Activated CD8-positive, alpha-beta memory T cell treated with anti-CD3 and anti-CD28 coated beads for 24 hours (primary cell): Measurements from ENCODE around the gene TRIM4.
"Not testable (repeated sequence)": the region's sequence is repeated elsewhere in the genome, so short reads cannot be mapped to it uniquely, and the experiment has no call there.

ENCODE experiments used
- DNase-seq: peaks from one replicate; pipeline ENCODE4 v3.0.0-alpha.2; 2020

TRIM4 gene, protein sequence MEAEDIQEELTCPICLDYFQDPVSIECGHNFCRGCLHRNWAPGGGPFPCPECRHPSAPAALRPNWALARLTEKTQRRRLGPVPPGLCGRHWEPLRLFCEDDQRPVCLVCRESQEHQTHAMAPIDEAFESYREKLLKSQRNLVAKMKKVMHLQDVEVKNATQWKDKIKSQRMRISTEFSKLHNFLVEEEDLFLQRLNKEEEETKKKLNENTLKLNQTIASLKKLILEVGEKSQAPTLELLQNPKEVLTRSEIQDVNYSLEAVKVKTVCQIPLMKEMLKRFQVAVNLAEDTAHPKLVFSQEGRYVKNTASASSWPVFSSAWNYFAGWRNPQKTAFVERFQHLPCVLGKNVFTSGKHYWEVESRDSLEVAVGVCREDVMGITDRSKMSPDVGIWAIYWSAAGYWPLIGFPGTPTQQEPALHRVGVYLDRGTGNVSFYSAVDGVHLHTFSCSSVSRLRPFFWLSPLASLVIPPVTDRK

DNA sequence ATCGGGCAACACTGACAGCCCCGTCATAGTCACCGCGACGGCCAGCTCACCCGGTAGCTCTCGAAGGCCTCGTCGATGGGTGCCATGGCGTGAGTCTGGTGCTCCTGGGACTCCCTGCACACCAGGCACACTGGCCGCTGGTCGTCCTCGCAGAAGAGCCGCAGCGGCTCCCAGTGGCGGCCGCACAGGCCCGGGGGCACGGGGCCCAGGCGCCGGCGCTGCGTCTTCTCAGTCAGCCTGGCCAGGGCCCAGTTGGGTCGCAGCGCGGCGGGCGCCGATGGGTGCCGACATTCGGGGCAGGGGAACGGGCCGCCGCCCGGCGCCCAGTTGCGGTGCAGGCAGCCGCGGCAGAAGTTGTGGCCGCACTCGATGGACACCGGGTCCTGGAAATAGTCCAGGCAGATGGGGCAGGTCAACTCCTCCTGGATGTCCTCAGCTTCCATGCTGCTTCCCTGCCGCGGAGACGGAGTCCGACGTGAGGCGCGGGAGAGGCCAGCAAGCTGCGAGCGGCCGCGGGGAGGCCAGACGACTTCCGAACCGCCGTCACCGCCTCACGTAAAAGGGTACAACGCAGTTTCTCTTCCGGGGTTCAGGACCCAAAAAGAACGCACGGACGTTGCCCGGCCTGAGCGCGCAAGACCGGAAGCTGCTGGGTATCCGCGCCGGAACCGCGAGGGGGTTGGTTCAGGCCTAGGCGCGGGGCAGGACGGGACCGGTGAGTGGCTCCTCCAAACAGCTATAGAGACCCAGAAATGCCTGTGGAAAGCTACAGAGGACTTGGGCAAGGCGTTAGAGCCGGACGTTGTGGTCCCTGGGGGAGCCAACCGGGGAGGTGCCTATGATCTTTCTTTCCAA, at the start of gene TRIM4:
TRIM4 (minus strand) TSS at position 572 of the 855 bp plus-strand sequence; CDS start at position 443, 129 bp downstream.
- peak; percentile 94 for DNase-seq

DNA sequence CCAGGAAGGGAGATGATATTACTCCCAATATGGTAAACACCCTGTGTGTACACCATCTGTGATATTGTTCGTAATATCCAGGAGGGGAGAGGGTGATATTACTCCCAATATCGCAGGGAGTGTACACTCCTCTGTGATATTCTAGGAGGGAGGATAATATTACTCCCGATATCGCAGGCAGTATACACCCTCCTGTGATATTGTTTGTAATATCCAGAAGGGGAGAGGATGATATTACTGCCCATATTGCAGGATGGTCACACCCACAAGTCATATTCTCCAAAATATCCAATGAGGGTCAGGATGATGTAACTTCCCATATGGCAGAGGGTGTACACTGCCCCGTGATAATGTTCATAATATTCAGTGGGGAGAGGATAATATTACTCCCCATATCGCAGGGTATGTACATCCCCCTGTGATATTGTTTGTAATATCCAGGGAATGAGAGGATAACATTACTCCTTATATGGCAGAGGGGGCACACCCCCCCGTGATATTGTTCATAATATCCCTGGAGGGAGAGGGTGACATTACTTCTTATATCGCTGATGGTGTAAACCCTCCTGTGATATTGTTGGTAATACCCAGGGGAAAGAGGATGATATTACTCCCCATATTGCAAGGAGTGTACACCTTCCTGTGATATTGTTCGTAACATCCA, 39.4 kb upstream of the TRIM4 start:
- no peak for DNase-seq

DNA sequence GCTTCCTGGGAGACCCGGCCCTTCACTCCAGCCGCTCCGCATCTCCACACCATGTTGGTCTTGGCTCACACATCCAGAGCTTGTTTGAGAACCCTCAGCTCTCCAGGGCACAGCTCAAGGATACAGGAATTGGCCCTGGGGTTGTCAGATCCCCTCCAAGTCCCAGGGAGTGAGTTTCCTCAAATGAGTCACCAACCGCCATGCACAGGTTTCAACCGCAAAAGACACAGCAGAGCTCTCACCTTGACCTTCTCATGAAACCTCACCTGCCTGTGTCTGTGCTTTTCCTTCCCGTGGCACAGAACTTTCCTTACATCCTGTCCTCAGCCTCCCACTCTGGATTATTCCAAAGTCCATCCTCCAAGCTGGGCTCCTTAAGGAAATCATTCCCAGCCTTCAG, 35.9 kb upstream of the TRIM4 start:
- no peak for DNase-seq

DNA sequence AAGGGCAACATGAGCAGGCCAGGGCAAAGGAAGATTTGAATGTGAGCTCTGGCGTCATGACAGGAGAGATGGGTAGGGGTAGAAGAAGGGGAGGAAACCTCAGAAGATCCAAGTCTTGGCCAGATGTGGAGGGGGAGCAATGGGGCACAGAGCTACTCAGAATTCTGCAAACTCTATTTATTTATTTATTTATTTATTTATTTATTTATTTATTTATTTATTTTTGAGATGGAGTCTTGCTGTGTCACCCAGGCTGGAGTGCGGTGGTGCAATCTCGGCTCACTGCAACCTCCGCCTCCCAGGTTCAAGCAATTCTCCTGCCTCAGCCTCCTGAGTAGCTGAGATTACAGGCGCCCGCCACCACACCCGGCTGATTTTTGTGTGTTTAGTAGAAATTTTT, 35.3 kb upstream of the TRIM4 start:
- DNase-seq: not testable (repeated sequence)

DNA sequence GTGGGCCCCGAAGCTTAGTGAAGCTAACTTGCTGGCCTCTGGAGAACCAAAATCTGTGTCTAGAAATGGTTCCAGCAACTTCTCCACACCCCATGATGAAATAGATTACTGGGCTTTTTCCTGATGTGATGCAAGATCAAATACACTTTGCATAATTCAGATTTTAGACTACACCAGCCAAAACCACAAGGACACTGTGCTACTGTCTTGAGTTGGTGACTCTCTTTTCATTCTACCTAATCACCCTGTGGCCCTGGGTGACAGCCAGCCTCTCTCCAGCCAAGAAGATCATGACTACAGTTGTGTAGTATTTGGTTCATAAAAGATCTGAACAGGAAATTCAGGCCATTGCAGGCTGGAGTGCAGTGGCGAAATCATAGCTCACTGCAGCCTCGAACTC, 34.3 kb upstream of the TRIM4 start:
- DNase-seq: no peak

DNA sequence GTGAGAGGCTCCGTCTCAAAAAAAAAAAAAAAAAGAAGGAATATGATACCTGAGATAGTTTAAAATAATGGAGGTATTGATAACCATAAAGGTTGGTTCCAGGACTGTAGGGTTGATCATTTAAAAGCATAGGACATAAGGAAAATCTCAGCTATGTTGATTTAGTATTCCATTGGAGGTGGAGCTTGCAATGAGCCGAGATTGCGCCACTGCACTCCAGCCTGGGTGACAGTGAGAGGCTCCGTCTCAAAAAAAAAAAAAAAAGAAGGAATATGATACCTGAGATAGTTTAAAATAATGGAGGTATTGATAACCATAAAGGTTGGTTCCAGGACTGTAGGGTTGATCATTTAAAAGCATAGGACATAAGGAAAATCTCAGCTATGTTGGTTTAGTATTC, 33.3 kb upstream of the TRIM4 start:
- not testable (repeated sequence) for DNase-seq

DNA sequence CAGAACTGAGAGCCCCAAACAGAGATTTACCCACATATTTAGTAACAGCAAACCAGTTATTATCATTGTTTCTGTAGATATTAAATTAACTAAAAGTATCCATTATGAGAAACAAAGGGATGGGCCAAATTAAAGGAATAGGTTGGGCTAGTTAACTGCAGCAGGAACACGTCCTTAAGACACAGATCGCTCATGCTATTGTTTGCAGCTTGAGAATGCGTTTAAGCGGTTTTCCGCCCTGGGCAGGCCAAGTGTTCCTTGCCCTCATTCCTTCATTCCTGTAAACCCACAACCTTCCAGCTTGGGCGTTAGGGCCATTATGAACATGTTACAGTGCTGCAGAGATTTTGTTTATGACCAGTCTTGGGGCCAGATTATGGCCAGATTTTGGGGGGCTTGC, 31.5 kb upstream of the TRIM4 start:
- not testable (repeated sequence) for DNase-seq

DNA sequence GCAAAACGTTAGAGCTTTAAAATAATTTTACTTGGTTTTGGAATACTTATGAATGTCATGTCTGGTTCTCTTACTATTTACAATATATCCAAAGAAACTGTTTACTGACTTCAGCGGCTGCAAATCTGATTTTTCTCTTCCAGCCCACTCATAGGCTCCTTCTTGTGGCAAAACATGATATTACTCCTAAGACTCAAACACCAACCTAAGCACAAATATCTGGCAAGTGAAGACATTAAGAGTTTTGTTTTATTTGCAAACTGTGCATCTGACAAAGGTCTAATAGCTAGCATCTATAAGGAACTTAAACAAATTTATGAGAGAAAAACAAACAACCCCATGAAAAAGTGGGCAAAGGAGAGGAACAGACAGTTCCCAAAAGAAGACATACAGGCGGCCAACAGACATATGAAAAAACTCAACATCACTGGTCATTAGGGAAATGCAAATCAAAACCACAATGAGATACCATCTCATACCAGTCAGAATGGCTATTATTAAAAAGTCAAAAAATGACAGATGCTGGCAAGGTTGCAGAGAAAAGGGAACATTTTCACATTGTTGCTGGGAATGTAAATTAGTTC, 30.4 kb upstream of the TRIM4 start:
- DNase-seq: no peak

DNA sequence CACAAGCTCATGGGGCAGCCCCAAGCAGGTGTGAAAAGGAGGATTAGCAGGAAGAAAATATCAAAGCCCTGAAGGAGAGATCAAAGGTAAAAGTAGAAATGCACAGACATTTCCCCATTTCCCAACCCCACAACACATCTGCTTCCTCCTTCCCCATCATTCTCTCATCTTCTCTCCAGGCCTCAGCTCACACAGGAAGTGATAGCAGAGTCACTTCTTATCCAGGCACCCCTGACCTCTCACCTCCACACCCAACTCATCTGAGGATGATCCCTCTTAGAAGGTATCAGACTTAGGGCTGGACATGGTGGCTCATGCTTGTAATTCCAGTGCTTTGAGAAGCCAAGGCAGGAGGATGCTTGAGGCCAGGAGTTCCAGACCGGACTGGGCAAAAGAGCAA, 28.3 kb upstream of the TRIM4 start:
- no peak for DNase-seq

DNA sequence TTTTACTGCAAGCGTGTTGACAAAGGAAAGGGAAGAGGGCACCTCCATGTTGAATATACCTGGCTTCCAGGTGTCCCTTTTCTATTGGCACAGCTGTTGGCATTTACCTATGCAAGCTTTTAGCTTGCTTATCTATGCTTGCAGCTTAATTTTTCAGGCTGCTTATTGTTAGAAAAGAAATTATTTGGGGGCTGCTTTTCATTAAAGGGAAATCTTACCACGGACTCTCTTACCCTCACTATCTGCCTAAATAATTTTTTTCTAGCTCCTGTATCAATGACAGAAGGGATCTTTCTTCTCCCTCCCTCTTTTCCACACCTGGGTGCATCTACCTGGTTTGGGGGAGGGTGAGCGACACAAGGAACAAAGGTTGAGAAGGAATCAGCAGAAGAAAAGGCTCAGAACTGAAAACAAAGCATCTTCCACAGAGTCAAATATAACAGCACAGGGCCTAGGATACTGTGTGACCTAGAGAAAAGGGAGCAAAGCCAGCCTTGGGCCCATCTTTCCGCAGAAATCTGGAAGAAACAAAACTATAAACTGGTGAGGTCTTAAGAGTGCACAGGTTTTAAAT, 25.3 kb upstream of the TRIM4 start:
- no peak for DNase-seq

DNA sequence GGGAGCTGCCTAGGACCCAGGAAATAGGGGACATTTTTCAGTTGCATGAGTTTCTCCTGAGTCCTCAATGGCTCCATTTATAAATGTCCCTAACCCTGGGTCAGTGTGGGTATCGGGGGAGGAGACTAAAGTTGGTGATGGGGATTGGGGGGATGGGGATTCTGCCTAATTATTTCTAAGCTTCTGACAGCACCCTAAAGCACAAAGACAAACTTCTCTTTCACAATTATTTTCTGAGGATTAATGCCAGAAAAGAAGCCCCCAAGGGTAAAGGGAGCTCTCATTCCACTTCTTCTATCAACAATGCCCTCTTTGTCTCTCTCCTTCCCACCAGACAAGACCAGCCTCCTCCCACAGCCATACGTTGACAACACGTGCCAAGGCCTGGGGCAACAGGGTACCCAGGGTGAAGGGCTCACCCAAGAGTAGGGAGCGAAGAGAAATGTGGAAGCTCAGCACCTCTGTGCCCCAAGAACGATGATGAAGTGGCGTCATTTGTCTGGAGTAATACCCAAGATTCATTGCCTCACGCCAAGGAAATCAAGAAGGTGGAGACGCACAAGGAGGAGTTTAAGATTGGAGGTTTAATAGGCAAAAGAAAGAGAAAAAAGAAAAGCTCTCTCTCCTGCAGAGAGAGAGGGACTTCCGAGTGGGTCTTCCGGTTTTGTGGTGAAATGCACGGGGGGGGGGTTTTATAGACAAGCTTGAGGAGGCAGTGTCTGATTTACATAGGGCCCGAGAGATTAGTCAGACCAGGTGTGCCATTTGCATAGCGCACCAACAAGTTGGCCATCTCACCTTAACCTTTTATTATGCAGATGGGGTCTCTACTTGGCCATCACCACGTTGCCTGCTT, 24.5 kb upstream of the TRIM4 start:
- DNase-seq: no peak

DNA sequence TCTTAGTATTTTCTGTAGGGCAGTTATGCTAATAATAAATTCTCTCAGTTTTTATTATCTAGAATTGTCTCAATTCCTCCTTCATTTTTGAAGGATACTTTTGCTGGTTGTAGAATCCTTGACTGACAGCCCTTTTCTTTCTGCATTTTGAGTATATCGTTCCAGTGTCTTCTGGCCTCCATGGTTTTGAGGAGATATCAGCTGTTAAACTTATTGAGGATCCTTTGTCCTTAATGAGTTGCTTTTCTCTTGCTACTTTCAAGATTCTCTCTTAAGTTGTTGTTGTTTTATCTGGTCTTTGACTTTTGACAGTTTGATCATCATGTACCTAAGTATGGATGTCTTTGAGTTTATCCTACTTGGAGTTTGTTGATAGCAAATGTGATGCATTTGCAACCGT, 19.0 kb upstream of the TRIM4 start:
- DNase-seq: no peak

DNA sequence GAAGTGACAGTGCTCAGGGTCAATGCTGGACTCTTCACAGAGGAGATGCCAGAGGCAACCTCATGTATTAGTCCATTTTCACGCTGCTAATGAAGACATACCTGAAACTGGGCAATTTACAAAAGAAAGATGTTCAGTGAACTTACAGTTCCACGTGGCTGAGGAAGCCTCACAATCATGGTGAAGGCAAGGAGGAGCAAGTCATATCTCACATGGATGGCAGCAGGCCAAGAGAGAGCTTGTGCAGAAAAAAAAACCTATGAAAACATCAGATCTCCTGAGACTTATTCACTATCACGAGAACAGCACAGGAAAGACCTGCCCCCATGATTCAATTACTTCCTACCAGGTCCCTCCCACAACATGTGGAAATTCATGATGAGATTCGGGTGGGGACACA, 15.7 kb upstream of the TRIM4 start:
- DNase-seq: not testable (repeated sequence)

DNA sequence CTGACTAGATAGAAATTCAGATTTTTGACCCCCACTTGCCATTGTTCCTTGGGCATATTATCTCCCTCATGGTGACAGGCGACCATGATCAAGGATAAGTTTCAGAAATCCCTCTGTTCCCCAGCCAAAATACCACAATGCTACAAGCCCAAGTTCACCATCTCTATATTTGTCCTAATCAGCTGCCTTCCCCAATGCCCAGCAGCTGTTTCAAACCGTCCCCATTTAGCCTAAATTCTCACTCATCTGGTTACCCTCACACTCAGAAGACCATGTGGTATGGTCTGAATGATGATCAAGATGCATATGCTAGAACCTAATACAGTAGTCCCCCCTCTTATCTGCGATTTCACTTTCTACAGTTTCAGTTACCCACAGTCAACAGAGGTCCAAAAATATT, 11.0 kb upstream of the TRIM4 start:
- DNase-seq: no peak

DNA sequence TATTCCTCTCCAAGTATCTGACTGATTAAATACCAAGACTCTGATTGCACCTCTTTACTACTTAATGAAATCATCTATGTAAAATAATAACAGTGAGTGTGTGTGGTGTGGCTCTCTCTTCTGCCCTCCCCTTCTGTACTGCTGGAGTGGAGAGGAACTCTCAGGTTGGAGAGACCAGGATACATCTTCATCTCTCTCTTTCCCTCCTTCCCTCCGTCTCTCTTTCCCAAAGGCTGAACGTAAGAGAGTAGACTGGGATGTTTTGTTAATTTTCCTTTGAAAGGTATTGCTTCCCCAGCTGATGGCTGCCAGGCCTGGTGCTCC, 10.4 kb upstream of the TRIM4 start:
- DNase-seq: no peak

DNA sequence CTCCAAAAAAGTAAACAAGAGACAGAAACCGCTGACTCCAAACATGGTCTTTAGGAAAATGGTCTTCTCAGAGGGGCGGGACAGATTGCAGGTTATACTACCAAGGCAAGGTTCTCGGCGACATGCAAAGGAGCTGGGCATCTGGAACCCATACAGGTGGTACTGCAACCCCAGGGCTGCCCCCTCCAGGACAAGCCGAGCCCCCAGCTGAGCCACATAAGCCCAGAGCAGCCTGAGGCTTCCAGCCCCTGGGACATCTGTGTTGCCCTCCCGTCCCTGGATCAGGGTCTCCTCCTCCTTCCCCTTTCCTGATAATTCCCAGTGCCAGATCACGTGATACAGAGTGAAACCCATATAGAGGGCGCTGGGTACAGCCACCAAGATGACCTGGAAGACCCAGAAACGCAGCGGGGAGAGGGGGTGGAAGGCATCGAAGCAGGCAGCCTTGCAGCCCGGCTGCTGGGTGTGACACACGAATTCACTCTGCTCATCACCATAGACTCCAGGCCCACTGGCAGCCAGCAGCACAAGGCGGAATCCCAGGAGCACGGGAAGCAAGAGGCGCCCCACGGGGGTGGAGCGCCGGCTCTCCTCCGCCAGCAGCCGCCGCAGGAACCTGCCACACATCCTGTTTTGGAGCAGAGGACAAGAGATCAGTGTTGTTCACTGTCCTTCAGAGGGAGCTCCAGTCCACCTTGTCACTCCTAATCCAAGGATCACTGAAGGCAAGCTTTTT, 9.8 kb upstream of the TRIM4 start, which contains the start of gene GJC3:
GJC3 (minus strand) TSS at position 627 of the 736 bp plus-strand sequence; CDS start at position 627, 0 bp downstream.
- peak; percentile 70 for DNase-seq

DNA sequence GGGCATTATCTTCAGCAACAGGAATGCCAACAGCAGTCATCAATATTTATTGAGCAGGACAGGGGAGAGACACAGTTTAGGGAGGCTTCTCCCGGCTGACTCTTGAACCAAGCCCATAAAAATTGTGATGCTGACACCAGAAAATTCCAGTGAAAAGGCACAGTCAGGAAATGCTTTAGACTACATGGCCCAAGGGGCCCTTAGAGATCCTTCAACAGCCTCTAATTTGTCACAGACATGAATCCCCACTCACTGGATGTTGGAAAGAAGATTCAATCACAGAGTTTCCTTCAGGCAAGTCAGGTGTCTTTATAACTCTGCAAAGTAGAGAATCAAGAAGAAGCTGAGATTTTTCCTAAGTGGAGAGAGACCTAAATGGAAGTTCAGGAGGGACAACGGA, 8.9 kb upstream of the TRIM4 start:
- no peak for DNase-seq

DNA sequence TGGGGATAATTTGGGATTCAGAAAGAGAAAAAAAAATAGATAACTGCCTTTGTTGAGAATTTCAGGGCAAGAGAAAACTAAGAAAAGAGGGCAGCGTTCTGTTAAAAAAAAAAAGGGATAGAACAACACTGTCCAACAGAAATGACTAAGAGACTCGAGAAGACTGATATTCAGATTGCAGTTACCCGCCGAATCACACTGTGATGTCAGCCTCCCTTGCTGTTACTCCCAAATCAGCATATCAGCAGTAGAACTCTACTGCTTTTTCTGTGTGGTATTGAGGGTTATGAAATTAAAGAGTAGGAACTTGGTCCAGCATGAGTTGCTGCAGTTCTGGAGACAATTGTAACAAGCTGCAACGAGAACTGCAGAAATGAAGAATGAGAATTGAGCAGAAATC, 8.2 kb upstream of the TRIM4 start:
- no peak for DNase-seq

DNA sequence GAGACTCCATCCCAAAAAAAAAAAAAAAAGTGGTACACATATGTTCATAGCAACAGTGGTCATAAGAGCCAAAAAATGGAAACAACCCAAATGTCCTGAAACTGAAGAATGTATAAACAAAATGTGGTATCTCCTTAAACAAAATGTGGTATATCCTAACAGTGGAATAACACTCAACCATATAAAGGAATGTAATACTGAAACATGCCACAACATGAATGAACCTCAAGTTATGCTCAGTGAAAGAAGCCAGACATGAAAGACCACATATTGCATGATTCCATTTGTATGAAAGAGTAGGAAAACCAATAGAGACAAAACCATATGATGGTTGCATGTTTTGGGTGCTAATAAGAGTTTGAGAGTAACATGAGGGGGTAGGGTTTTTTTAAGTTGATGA, 7.0 kb upstream of the TRIM4 start:
- DNase-seq: no peak

DNA sequence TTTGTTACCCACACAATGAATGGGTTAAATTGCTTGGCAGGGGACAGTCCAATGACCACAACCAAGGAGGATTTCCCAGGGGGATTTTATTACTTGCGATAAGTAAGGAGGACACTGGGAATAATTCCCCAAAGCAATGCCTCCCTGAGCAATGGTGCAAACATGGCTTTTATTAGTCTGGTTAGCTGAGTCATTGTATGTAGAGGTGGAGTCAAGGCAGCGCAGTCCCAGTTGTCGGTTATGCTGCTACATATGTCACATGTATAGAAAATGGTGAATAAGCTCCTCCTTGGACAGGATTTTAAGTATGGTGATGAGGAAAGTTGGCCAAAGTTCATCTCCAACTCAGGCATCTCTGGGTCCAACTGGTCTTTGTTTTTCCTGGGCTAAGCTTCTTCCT, 3.9 kb upstream of the TRIM4 start:
- DNase-seq: no peak

DNA sequence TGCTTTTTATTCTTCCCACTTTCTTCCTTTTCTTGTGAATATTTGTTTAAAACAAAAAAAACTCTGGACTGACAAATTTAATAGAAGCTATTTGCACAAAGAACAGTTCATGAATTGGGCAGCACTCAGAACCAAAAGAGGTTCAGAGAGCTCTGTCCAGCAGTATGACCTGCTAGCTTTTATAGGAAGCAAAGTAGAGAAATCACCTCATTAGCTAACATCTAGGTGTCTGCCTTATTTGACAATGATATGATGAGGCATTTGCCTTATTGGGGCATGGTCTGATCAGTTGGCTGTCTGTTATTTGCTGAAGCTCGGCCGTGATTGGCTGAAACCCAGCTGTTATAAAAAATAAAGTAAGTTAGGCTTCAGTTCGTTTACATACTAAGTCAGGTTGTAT, 819 bp upstream of the TRIM4 start:
- no peak for DNase-seq
